Measurements from ENCODE around the gene RDH16.

RDH16 gene

GRCh38 chr12:57001448-57001906 lies 44.1 kb upstream of the RDH16 start:
- H3K4me3 ChIP-seq (ENCODE audit: low read depth, low read length), result no peak overlapping the region
- no peak for DNase-seq (ENCODE audit: low read depth)
- TF ChIP-seq CTCF (IDR thresholded peaks at IDR 0.05; ENCODE audit: low read depth, low read length, missing control alignments), result peak; percentile 64
- in situ Hi-C loops (cut with HindIII; ENCODE audit: low sequenced_read_pairs), result no loop called here

GRCh38 chr12:57000393-57000792 lies 43.0 kb upstream of the RDH16 start:
- in situ Hi-C loops (cut with HindIII; ENCODE audit: low sequenced_read_pairs), result no loop called here
- H3K4me3 ChIP-seq (ENCODE audit: low read depth, low read length), result no peak overlapping the region
- no peak for DNase-seq (ENCODE audit: low read depth)
- TF ChIP-seq CTCF (IDR thresholded peaks at IDR 0.05; ENCODE audit: low read depth, low read length, missing control alignments), result no peak

DNA sequence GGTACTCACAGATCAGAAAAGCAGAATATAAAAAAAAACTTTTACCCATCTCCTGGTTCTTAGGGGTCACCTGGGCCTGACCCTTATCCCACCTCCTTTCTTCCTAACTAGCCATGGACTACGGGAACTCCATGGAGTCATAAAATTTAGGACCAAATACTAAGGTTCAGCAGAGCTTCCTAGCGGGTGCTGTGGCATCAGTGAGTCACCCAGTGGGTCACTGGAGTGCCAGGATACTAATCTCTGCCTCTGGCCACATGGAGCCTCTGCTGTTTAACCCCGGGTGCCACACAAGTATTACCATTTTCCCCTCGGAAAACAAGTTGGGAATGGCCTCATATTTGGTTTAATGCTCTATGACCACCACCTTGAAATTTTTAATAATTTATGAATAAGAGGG lies 42.0 kb upstream of the RDH16 start:
- in situ Hi-C loops (cut with HindIII; ENCODE audit: low sequenced_read_pairs), result no loop called here
- no peak for TF ChIP-seq CTCF (IDR thresholded peaks at IDR 0.05; ENCODE audit: low read depth, low read length, missing control alignments)
- no peak for DNase-seq (ENCODE audit: low read depth)
- no peak overlapping the region for H3K4me3 ChIP-seq (ENCODE audit: low read depth, low read length)

- H3K4me3 ChIP-seq (ENCODE audit: low read depth, low read length), result no peak overlapping the region
Measured at GRCh38 chr12:56998981-56999380, 41.6 kb upstream of the RDH16 start.

GRCh38 chr12:56998316-56998715 lies 40.9 kb upstream of the RDH16 start:
- in situ Hi-C loops (cut with HindIII; ENCODE audit: low sequenced_read_pairs), result no loop called here
- no peak overlapping the region for H3K4me3 ChIP-seq (ENCODE audit: low read depth, low read length)
- DNase-seq (ENCODE audit: low read depth), result no peak
- no peak for TF ChIP-seq CTCF (IDR thresholded peaks at IDR 0.05; ENCODE audit: low read depth, low read length, missing control alignments)

More at GRCh38 chr12:56998981-56999380, 41.6 kb upstream of the RDH16 start:
- DNase-seq (ENCODE audit: low read depth), result no peak
- TF ChIP-seq CTCF (IDR thresholded peaks at IDR 0.05; ENCODE audit: low read depth, low read length, missing control alignments), result no peak
- in situ Hi-C loops (cut with HindIII; ENCODE audit: low sequenced_read_pairs), result no loop called here

GRCh38 chr12:56996793-56997545 lies 39.6 kb upstream of the RDH16 start:
- no peak overlapping the region for H3K4me3 ChIP-seq (ENCODE audit: low read depth, low read length)
- in situ Hi-C loops (cut with HindIII; ENCODE audit: low sequenced_read_pairs), result no loop called here
- no peak for DNase-seq (ENCODE audit: low read depth)
- TF ChIP-seq CTCF (IDR thresholded peaks at IDR 0.05; ENCODE audit: low read depth, low read length, missing control alignments), result no peak
